KG1 (cell line): ENCODE results near the gene MYADM.

Experiments used
- DNase-seq: peaks from one replicate; lab custom pipeline; 2025; lab: John Stamatoyannopoulos, UW

MYADM gene

GRCh38 chr19:53915000-53915399 is 47.3 kb downstream of the MYADM start:
- DNase-seq: no peak

- DNase-seq: no peak
These were observed 48.3 kb downstream of the MYADM start for GRCh38 chr19:53916004-53916403.

GRCh38 chr19:53917356-53917755 is 49.7 kb downstream of the MYADM start:
- no peak for DNase-seq
